Astrocyte (in vitro differentiated cells and primary cell): ENCODE measurements around the gene PSMD2.

Experiments used
- EZH2 ChIP-seq: IDR thresholded peaks from 2 replicates; pipeline ENCODE4 v1.6.1; 2012; ENCODE audit warnings: mild to moderate bottlenecking, low read length, inconsistent platforms; ENCODE audit not compliant: insufficient read depth
- TF ChIP-seq, protein P1 (sequence below): IDR thresholded peaks from 2 replicates; pipeline ENCODE4 v1.5.1; 2011; ENCODE audit warnings: low read depth, mild to moderate bottlenecking, inconsistent platforms, low read length, moderate library complexity; ENCODE audit not compliant: insufficient read depth

DNA sequence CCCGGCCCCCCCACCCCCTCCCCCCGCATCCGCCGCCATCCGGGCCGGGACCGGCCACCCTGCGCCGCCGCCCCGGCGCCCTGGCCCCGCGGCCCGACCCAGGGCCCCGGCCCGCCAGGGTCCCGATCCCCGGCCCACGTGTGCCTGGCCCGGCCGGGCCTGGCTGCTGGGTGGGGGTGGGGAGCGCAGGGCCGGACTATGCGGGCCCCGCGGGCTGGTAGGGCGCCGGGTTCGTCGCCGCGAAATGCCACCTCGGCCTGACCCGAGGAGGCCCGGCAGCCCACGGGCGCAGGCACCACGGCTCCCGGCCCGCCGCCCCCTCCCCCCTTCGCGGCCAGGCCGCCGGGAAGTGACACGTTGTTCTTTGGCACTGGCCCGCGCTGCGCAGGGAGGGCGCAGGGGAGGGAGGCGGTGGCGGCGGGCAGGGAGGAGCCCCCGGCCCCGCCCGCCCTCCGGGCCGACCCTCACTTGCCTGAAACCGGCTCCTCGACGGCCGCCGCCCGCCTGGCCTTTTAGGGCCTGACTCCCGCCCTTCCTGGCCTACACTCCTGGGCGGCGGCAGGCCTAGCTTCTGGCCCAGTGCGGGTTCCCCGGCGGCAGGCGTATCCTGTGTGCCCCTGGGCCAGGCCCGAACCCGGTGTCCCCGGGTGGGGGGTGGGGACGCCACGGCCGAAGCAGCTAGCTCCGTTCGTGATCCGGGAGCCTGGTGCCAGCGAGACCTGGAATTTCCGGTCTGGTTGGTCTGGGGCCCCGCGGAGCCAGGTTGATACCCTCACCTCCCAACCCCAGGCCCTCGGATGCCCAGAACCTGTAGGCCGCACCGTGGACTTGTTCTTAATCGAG, 15.9 kb downstream of the PSMD2 start:
- TF ChIP-seq, protein P1, sequence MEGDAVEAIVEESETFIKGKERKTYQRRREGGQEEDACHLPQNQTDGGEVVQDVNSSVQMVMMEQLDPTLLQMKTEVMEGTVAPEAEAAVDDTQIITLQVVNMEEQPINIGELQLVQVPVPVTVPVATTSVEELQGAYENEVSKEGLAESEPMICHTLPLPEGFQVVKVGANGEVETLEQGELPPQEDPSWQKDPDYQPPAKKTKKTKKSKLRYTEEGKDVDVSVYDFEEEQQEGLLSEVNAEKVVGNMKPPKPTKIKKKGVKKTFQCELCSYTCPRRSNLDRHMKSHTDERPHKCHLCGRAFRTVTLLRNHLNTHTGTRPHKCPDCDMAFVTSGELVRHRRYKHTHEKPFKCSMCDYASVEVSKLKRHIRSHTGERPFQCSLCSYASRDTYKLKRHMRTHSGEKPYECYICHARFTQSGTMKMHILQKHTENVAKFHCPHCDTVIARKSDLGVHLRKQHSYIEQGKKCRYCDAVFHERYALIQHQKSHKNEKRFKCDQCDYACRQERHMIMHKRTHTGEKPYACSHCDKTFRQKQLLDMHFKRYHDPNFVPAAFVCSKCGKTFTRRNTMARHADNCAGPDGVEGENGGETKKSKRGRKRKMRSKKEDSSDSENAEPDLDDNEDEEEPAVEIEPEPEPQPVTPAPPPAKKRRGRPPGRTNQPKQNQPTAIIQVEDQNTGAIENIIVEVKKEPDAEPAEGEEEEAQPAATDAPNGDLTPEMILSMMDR: no peak
- TF ChIP-seq EZH2: no peak
